K562 (cell line): ENCODE results near the gene TBC1D1. TPM values are rescaled to one million over a fixed set of nuclear protein-coding genes. Genes with fewer than 3 reads are reported as not detected.

Experiments used
- ATAC-seq: fragments of 200-7000 bp; cut with Tn5 transposase; 3 replicates; pipeline ENCODE4 v1.9.1; 2020; ENCODE audit warnings: moderate library complexity
- BruUV-seq: library from RNA; stranded (reverse); fragments of 400-500 nt; replicated peaks from 2 replicates; lab custom pipeline; 2021; lab: Mats Ljungman, UMichigan
- CTCF ChIA-PET: fragments of 300-600 bp; formaldehyde crosslinking; extraction: SDS; loops from one replicate; lab custom pipeline; 2021; ENCODE audit warnings: low intra/inter-chr PET ratio; lab: Yijun Ruan, JAX
- POLR2A ChIA-PET: fragments of 300-600, 350-650 bp; sonication (Branson Sonifier 250); formaldehyde crosslinking; extraction: SDS; loops from one replicate; lab custom pipeline; 2021; ENCODE audit warnings: antibody characterized with exemption, inconsistent platforms; lab: Yijun Ruan, JAX
- DNase-seq, 4 experiments: peaks; one replicate each; pipeline versions ENCODE4 v3.0.0 to v3.0.0-alpha.2; 2011 to 2018; ENCODE audit warnings: low spot score in 3 of 4, mixed read lengths in 3 of 4; ENCODE audit errors: extremely low read depth in 1 of 4
- FAIRE-seq: peaks from 2 replicates; lab custom pipeline; 2011; peaks lifted over from hg19 to GRCh38; lab: Jason Lieb, UNC
- H2AFZ ChIP-seq: 2 replicates; pipeline ENCODE4 v1.6.0; 2011; ENCODE audit warnings: low read depth, low read length, control low read depth, inconsistent platforms
- H3K27ac ChIP-seq: fragments of 200-600 bp; 3 replicates; pipeline ENCODE4 v1.8.0; 2011; ENCODE audit warnings: low read depth, mild to moderate bottlenecking, control low read depth, inconsistent platforms, low read length, moderate library complexity, mixed read lengths; ENCODE audit errors: extremely low read depth
- H3K27me3 ChIP-seq, 2 experiments: fragments of 300-600 bp in 1 of 2; 2 replicates in 1 of 2; 3 replicates in 1 of 2; pipeline versions ENCODE4 v1.6.0 to v1.8.0; 2011; ENCODE audit warnings: inconsistent platforms in 2 of 2, low read length in 2 of 2, mild to moderate bottlenecking in 1 of 2, mixed read lengths in 1 of 2, moderate library complexity in 1 of 2; ENCODE audit not compliant: control insufficient read depth in 2 of 2, insufficient read depth in 2 of 2
- H3K36me3 ChIP-seq: fragments of 300-600 bp; 3 replicates; pipeline ENCODE4 v1.8.0; 2011; ENCODE audit warnings: mild to moderate bottlenecking, low read length, inconsistent platforms; ENCODE audit not compliant: control insufficient read depth, insufficient read depth
- H3K4me1 ChIP-seq, 2 experiments: fragments of 200-600 bp in 1 of 2; replicated peaks in 1 of 2; 2 replicates in 1 of 2; 3 replicates in 1 of 2; pipeline versions ENCODE4 v1.5.1 to v1.8.0; 2011; ENCODE audit warnings: inconsistent platforms in 2 of 2, low read length in 2 of 2, mild to moderate bottlenecking in 1 of 2, mixed read lengths in 1 of 2, moderate library complexity in 1 of 2; ENCODE audit not compliant: control insufficient read depth in 2 of 2, insufficient read depth in 2 of 2
- H3K4me2 ChIP-seq: 2 replicates; pipeline ENCODE4 v1.6.1; 2011; ENCODE audit warnings: low read length, control low read depth, inconsistent platforms, mixed read lengths; ENCODE audit not compliant: insufficient read depth
- H3K4me3 ChIP-seq: fragments of 200-600 bp; sonication (generic), shearing (Covaris generic); 2 replicates; pipeline ENCODE4 v1.5.1; 2016; ENCODE audit warnings: control low read depth, inconsistent platforms
- H3K79me2 ChIP-seq: fragments of 200-600 bp; 3 replicates; pipeline ENCODE4 v1.8.0; 2011; ENCODE audit warnings: low read length, inconsistent platforms; ENCODE audit not compliant: control insufficient read depth, insufficient read depth
- H3K9ac ChIP-seq, 2 experiments: 2 replicates each; pipeline versions ENCODE4 v1.6.0 to v1.6.1; 2011; ENCODE audit warnings: low read depth in 2 of 2, low read length in 2 of 2, control low read depth in 1 of 2, inconsistent platforms in 1 of 2, mild to moderate bottlenecking in 1 of 2, mixed read lengths in 1 of 2; ENCODE audit not compliant: insufficient read depth in 1 of 2
- H3K9me1 ChIP-seq: one replicate; pipeline ENCODE4 v1.6.0; 2011; ENCODE audit warnings: inconsistent platforms, mild to moderate bottlenecking, low read length, moderate library complexity; ENCODE audit not compliant: control insufficient read depth, insufficient read depth
- H3K9me3 ChIP-seq: replicated peaks from 2 replicates; pipeline ENCODE4 v1.5.1; 2011; ENCODE audit warnings: low read depth, low read length, inconsistent platforms; ENCODE audit not compliant: control insufficient read depth, insufficient read depth
- H4K20me1 ChIP-seq: replicated peaks from 2 replicates; pipeline ENCODE4 v1.6.1; 2011; ENCODE audit warnings: low read length, inconsistent platforms, mixed read lengths; ENCODE audit not compliant: control insufficient read depth, insufficient read depth
- BMI1 ChIP-seq: fragments of 150-350 bp; IDR thresholded peaks from 2 replicates; pipeline ENCODE4 v1.6.1; 2014; ENCODE audit warnings: low read length
- BRCA1 ChIP-seq, 2 experiments: fragments of 450-650 bp in 1 of 2; sonication (generic) in 1 of 2; formaldehyde crosslinking in 1 of 2; IDR thresholded peaks; 2 replicates each; pipeline versions ENCODE4 v1.5.0 to v1.6.1; 2017 to 2020; ENCODE audit warnings: mild to moderate bottlenecking in 1 of 2, missing genetic modification reagents in 1 of 2
- ETS1 ChIP-seq: conservative IDR thresholded peaks from 2 replicates; pipeline ENCODE4 v1.6.1; 2011; ENCODE audit warnings: low read depth, mild to moderate bottlenecking, low read length; ENCODE audit not compliant: control insufficient read depth
- HNRNPK ChIP-seq: fragments of 200-400 bp; formaldehyde crosslinking; IDR thresholded peaks from one replicate; pipeline ENCODE4 v1.6.1; 2018; ENCODE audit warnings: mild to moderate bottlenecking, low read depth, low read length; ENCODE audit not compliant: poor library complexity, severe bottlenecking
- ZNF24 ChIP-seq: fragments of 450-650 bp; IDR thresholded peaks from 2 replicates; pipeline ENCODE4 v1.6.1; 2016
- WGBS: fragments of 100-300 bp; shearing (Covaris generic); methylation state at CpG from one replicate; pipeline ENCODE4 v1.1.6; 2016; ENCODE audit warnings: low coverage, mixed read lengths; ENCODE audit not compliant: insufficient coverage; ENCODE audit errors: missing lambda C conversion rate; 5-methylcytosine and 5-hydroxymethylcytosine counted together
- in situ Hi-C: fragments of 300-500 bp; cut with MboI; formaldehyde crosslinking; loops from 4 replicates; pipeline ENCODE4 v1.15.0; 2018; ENCODE audit warnings: inconsistent platforms, mixed read lengths
- intact Hi-C: fragments of 100-400 bp; cut with micrococcal nuclease; formaldehyde crosslinking; loops from 2 replicates; pipeline ENCODE4 v1.14.2; 2022
- polyA plus RNA-seq, 8 experiments: library from polyadenylated mRNA; depleted of rRNA in 4 of 8; stranded (reverse) in 5 of 8; unstranded in 3 of 8; fragments of >200 nt; fragmentation: Nextera tagmentation in 2 of 8; fragmentation: Illumina TruSeq in 1 of 8; extraction: Ambion mirVana in 2 of 8; extraction: Trizol in 1 of 8; gene quantifications; 2 replicates each; pipeline versions ENCODE4 v1.2.1 to v1.2.3, GENCODE V29; 2011 to 2014; ENCODE audit warnings: inconsistent platforms in 1 of 8, missing spikeins in 1 of 8
- total RNA-seq, 7 experiments: library from RNA; depleted of rRNA in 6 of 7; stranded (reverse); fragments of >200 nt in 6 of 7; fragmentation: Illumina TruSeq in 2 of 7; extraction: Trizol in 2 of 7; gene quantifications; 2 replicates each; pipeline versions ENCODE4 v1.2.1 to v1.2.3, GENCODE V29; 2011 to 2021; ENCODE audit warnings: low replicate concordance in 1 of 7

Gene TBC1D1
- total and polyA plus RNA-seq, 9 of the 15 experiments (the other 6 are each of a cell fraction or from before 2014, with no cell fraction given) = 0.59 to 14.2 (median 8.8) TPM

- no peak for TF ChIP-seq BRCA1 (IDR thresholded peaks at IDR 0.05)
- no peak for TF ChIP-seq BRCA1 (CRISPR knock-in tag; IDR thresholded peaks at IDR 0.05)
- TF ChIP-seq, all 486 proteins: peak for 0
Observed at GRCh38 chr4:37991623-37992410, 100.9 kb downstream of the TBC1D1 start (continued).

GRCh38 chr4:37993806-37994205 lies 102.9 kb downstream of the TBC1D1 start:
- Histone ChIP-seq H3K4me1 (peaks cover 3 to 7% of the 10 kb centered on the region in 2 experiments; a peak in 3 of 5 replicates), H3K9me3 (no peaks in the 10 kb centered on the region), H4K20me1 (peaks cover 6% of the 10 kb centered on the region; the same call in 1 of the 2 replicates), H3K4me3 (no peak overlapping the region), H3K4me2 (no peak overlapping the region), H3K9ac (no peak overlapping the region), H3K9me1 (no peaks in the 10 kb centered on the region), H3K36me3 (no peaks in the 10 kb centered on the region), H3K27ac (no peak overlapping the region), H2AFZ (no peak overlapping the region), H3K79me2 (no peaks in the 10 kb centered on the region), H3K27me3 (peaks cover 11 to 12% of the 10 kb centered on the region in 2 experiments; a peak in 4 of 5 replicates)
- WGBS = 23% methylated on average over 10 of the region's 10 CpGs
- POLR2A ChIA-PET = interaction anchor here (0.6 kb wide), 1 partner anchor 14 kb away, joined by 4 read pairs; no protein-coding TSS in a partner anchor
- no TSS peak for BruUV-seq
- intact Hi-C loops = no loop called here
- in situ Hi-C loops = no loop called here
- TF ChIP-seq ETS1 = no peak
- TF ChIP-seq HNRNPK = no peak
- no peak for TF ChIP-seq ZNF24
- TF ChIP-seq BMI1 = no peak
- ATAC-seq (no peak; the same call in 2 of the 3 replicates), DNase-seq (no peak), FAIRE-seq (no peak)
- CTCF ChIA-PET = no interaction called here
